ENCODE measurements around the gene EXOSC2. TPM values are rescaled to one million over a fixed set of nuclear protein-coding genes. Genes with fewer than 3 reads are reported as not detected.
A peak's percentile ranks its signal among the peaks of the same experiment; 100 is the strongest.

The EXOSC2 gene
- total RNA-seq, 1 donor from 2014 or later, result 54.5 TPM

DNA sequence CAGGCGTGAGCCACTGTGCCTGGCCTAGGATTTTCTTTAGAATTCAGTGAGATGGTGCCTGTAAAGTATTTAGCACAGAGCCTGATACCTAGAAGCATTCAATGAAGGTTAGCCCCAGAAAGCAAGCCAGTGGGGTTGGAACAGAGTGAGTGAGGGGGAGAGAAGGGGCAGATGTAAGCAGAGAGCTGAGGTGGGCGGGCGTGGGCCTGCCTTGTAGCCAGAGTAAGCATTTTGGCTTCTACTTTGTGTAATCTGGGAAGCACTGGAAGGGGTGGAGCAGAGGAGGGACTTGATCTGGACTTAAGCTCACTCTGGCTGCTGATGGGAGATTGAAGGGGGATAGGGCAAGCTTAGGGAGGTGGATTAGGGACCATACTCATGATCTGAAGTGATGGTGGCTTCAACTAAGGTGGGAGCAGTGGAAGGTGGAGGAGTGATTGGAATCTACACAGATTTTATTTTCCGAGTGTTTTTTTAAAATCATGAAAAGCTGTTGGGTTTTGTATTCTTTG is 2.6 kb downstream of the EXOSC2 start:
- DNase-seq (ENCODE audit: low read depth, low spot score), result no peak

DNA sequence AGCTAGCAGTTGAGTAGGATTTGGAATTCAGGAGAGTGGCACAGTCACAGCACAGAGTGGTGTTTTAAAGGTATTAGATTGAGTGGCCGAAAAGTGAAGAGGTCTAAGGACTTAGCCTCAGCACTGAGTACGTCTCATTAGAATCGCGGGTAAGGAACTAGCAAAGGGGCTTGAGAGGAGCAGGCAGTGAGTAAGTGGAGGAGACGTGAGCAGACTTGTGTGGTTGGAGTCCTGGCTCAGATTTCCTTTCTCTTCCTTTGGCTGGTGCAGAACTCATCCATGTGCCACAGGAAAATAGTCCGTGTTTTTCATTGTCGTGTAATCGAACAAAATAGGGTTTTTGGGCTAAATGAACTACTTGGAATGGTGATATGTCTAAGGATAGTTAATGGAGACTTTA is 3.4 kb downstream of the EXOSC2 start:
- DNase-seq (ENCODE audit: low read depth, low spot score), result no peak

DNA sequence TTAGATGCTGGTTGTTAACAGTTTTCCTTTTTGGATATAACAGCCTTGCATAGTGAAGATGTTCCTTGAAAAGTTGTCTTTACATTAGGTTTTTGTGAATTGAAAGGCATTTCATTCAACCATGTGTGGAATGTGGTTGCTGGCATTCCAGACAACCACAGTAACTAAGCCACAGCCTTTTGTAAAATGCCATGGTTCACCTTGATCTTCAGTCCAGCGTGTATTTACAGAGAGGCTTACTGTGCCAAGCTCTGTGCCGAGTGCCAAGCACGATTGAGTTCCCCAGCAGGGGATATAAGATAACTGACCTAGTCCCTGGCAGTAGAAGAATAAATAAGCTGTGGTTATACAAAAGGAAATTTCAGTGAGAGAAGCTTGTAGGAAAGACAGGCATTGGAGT is 4.9 kb downstream of the EXOSC2 start:
- DNase-seq (ENCODE audit: low read depth, low spot score), result no peak

DNA sequence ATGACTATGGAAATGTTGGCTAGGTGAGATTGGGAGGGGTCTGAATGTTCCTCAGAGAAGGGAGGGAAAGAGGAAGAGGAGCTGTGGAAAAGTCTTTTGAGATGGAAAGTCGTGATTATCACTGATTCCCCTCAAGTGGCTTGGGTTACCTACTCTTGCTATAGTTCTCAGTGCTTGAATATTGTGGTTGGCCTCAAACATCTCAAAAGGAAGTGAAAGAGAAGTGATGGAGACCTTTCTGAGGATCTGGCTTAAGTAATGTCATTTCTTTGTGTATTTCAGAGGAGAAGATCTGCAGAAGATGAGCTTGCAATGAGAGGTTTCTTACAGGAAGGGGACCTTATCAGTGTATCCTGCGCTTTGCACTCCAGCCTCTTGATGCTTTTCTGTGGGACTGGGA is 5.5 kb downstream of the EXOSC2 start:
- DNase-seq (ENCODE audit: low read depth, low spot score), result no peak

DNA sequence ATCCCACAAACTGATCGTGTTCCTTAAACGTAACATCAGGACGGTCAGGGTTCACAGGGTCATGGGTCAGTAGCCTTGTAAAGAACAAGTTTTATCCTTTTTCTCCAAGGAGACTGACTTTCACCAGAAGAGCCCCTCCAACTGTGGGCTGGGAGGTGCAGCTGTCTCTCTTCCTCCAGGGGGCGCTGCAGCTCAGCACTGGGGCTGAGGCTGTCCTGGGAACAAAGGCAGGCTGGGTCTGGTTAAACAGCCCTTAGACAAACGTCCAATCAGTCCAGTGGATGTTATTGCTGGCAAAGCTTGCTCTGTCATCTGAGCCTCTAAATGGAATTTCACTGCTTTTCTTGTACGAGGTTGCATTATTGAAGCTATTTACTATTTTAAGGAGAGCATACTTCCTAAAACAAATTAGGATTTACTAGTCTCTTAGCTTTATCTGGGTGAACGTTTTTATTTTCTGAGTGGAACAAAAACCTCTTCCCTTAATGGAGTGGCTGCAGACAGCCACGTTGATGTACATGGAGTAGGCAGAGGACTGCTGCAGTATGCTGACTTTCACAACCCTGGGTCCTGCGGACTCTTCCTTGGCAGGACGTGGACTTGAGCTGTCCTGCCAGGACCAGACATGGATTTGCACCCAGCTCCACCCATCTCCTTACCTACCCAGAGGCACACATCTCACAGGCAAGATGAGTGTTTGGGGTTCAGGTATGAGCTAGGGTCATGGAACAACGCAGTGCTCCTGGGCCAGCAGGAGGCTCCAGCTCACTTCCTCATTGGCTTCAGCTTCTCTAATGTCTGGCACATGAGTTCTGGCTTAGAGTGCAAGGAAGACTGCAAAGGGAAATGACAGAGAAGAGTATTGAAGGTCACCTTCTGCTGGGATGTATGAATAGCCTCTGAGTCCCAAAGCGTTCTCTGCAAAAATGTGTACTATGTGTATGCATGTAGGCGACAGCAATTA is 7.8 kb downstream of the EXOSC2 start:
- DNase-seq (ENCODE audit: low read depth, low spot score), result peak; percentile 66

DNA sequence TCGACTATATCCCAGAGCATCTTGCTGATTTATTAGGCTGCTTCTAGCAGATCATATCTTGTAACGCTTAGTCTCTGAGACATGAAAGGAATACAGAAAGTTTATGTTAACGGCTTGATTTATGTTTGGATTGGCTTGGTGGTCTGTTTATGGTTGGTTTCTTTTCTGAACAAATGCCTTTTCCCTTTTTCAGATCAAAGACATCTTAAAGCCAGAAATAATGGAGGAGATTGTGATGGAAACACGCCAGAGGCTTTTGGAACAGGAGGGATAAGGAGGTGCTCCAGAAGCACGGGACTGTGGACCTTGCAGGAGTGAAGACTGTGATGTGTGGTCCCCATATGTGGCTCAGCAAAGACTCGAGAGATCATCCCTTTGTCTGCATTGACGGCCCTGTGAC is 9.9 kb downstream of the EXOSC2 start:
- no peak for DNase-seq (ENCODE audit: low read depth, low spot score)

DNA sequence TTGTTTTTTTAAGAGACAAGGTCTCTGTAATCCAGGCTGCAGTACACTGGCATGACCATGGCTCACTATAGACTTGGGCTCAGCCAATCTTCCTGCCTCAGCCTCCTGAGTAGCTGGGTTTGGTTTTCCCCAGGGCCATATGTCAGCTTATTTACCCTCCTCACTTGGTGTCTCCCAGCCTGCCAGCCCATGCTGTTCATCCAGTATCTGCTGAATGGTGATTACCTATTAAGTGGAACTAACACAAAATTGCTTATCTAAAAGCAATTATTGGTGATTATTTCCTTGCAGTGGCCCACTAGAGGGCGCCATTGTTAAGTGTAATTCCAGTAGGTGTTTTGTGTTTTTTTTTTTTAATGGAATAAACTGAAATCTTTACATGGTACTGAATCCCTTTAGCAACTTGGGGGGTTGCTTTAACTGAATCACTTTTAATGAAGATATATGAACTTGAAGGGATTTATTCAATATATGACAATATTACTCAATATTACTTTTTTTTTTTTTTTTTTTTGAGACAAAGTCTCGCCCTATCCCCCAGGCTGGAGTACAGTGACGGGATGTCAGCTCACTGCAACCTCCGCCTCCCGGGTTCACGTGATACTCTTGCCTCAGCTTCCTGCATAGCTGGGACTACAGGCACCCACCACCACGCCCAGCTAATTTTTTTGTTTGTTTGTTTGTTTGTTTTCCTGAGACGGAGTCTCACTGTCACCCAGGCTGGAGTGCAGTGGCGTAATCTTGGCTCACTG is 13.8 kb downstream of the EXOSC2 start:
- no peak for DNase-seq (ENCODE audit: low read depth, low spot score)

DNA sequence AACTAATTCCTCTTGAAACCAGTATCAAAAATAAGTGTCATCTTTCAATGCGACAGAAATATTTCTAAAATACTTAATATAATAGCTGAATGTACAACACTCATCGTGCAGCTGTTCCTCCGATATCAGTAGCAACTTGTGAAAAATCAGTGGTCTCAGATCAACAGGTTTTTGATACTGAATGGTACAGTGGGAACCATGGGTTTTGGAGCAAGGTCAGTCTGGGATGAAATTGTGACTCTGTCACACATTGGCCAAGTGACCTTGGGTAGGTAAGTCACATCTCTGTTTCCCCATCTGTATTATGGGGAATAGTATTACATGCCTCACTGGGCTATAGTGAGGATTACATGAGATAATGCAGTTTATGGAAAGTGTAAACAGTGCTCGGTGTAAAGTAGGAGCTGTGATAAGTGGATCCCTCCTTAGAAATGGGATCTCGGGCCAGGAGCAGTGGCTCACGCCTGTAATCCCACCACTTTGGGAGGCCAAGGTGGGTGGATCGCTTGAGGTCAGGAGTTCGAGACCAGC is 17.3 kb downstream of the EXOSC2 start:
- DNase-seq (ENCODE audit: low read depth, low spot score), result no peak

DNA sequence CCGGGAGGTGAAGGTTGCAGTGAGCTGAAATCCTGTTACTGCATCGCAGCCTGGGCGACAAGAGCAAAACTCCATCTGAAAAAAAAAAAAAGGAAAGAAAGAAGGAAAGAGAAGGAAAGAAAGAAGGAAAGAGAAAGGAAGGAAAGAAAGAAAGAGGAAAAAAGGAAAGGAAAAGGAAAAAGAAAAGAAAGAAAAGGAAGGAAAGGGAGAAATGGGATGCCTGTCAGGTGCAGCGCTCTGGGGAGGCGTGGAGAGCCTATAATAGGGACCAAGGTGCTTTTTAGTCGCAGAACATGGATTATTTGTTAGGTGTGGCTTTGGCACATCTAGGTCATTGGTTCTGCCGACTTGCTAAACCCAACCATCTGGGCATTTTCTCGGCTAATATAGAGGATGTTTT is 17.9 kb downstream of the EXOSC2 start:
- no peak for DNase-seq (ENCODE audit: low read depth, low spot score)

DNA sequence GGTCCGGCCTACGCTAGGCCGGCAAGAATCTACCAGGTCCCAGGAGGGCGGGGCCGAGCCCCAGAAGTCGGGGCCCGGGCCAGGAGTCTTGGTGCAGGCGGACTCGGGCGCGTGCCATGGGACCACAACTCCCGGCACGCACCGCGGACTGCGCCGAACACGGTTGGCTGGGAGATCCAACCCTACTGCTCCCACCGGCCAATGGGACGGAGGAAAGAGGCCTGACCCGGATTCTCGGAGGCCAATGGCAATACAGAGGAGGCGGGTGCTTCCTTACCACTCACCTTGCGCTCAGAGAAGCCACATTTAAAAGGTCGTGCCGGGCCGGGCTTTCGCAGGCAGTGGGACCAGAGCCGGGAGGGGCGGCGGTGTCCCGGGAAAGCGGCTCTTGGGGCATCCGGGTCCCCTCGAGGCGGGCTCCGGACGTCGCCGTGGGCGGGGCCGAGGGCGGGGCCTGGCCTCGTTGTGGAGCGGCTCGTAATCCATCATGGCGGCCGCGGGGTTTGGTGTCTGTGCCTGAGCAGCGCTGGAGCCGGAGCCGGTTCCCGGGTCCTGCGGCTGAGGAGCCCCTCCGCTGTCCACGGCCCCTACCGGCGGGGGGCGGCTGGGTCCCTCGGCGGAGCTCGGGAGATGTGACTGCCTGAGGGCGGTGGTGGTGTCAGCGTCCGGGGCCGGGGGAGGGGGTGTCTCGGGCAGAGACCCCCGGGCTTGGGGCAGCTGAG is 19.1 kb downstream of the EXOSC2 start:
- peak; percentile 94 for DNase-seq (ENCODE audit: low read depth, low spot score)

DNA sequence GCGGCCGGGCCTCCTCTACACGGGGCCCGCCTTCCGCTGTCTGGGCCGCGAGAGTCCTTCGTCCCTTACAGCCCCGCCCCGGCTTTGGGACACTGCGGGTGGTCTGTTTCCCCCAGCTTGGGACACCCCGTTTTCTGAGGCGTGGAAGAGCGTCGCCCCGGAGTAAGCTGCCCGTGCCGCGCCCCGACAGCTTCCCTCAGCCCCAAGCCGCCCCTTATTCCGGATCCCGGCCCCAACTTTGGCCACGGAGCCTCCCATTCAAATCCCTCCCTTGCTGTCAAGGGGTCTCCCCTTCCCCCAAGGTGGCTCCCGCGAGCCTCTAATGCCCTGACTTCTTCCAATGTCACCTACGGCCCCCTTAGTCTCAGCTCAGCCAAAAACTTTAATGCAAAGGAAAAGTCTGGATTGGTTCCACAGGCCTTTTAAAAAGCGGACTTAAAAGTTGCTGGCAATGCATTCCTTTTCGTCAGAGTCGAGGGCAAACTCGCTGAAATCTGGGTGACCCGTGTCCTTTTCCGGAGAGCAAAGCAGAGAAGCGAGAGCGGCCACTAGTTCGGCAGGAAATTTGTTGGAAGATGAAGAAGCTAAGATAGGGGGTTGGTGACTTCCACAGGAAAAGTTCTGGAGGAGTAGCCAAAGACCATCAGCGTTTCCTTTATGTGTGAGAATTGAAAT is 19.8 kb downstream of the EXOSC2 start:
- no peak for DNase-seq (ENCODE audit: low read depth, low spot score)

DNA sequence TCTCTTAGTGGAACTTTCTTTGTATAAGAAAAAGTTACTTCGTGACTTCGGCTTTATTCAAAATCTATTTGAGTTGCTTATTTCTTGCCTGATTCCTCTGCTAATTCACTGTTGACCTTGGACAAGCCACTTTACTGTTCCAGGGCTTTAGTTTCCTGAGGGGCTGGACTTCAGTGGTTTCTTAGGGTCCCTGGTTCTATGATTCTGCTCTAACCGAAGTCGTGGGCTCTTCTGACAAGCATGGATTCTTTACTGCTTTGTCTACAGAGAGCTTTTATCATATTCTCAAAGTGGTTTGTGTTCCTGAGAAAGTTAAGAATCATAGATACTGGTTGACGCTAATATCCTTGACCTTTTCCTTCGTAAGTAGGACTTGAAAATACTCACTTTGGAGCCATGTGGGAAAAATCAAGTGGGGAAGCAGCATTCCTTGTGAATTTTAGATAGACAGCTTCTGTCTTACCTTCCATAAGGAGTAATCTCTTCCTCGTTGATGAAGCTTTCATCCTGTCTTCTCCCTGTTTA is 21.1 kb downstream of the EXOSC2 start:
- no peak for DNase-seq (ENCODE audit: low read depth, low spot score)

DNA sequence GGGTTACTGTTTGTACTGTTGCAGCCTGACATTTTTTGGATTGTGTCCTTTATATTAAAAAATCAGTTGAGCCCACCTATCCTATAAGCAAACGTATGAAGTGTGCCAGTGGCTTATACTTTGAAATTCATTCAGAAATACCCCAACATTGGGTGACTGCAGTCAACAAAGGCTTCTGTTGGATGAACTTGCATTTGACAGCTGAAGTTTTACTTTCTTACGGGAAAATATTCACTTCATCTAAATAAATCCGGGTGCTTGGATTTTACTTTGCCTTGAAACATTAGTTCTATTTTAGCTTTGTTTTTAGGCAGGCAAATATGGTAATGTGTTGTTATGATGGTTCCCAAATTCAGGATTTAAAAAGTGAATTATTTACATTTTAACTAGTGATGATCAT is 21.7 kb downstream of the EXOSC2 start:
- no peak for DNase-seq (ENCODE audit: low read depth, low spot score)

DNA sequence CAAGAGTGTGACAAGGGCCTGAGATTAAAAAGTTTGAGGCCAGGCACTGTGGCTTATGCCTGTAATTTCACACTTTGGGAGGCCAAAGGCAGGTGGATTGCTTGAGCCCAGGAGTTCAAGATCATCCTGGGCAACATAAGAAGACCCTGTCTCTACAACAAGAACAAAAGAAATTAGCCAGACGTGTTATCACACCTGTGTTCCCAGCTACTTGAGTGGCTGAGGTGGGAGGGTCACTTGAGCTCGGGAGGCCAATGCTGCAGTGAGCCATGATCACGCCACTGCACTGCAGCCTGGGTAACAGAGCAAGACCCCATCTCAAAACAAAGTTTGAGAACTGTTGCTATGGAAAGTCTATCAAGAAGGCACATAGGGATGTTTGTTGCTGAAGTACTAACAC is 25.0 kb downstream of the EXOSC2 start:
- DNase-seq (ENCODE audit: low read depth, low spot score), result no peak

DNA sequence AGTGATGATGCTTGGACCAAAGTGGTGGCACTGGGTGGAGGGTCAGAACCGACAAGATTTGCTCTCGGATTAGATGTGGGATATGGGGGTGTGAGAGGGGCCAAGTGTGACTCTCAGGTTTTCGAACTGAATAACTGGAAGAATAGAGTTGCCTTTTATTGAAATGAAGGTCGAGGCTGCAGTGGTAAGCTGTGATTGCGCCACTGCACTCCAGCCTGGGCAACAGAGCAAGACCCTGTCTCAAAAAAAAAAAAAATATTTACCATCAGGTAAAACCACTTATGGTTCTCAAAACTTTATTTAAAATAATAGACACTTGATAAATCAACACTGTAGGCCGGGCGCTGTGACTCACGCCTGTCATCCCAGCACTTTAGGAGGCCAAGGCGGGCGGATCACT is 27.2 kb downstream of the EXOSC2 start:
- DNase-seq (ENCODE audit: low read depth, low spot score), result no peak

DNA sequence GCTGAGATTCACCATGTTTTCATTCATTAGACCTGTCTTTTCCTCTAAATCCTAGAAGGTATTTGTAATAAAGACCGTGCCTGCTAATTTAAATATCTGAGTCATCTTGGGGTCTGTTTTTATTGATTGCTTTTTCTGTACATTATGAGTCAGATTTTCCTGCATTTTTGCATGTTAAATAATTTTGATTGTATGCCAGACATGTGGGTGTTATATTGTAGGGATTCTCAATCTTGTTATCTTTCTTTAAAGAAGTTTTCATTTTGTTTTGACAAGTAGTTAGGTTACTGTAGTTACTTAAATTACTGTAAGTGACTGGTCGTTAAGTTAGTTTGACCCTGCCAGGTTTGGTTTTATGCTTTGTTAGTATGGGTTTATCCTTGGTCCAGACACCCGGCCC is 35.1 kb downstream of the EXOSC2 start:
- DNase-seq (ENCODE audit: low read depth, low spot score), result peak; percentile 33

DNA sequence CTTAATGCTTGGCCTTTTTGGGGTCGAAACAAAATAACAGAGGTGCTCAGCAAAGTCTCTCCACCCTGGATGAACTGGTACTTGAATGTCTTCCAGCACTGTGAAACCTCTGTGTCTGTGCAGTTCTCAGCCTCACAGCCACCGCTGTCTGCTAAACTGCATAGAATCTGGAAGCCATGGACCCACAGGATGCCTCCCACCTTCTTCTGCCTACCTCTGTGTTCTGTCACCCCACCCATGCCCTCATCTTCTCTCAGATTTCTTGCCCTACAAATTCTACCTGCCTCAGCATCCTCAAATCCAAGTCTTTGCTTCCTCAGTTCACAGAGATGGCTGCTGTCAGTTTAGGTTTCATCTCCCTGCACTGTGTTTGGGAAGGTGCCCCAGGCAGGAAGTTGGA is 35.6 kb downstream of the EXOSC2 start:
- no peak for DNase-seq (ENCODE audit: low read depth, low spot score)

DNA sequence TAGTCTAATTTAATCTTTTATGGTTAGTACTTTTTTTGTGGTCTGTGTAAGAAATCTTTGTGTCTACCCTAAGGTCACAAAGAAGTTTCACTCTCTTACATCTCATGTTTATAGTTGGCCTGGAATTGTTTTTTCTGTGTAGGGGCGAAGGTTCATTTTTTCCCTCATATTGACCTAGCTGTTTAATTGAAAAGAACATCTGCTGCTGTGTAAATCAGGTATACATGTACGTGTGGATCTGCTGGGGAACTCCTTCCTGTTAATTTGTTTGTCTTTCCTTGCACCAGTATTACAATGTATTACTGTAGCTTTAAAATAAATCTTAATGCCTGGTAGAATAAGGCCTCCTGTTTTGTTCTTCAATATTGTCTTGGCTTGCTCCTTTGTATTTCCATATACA is 37.8 kb downstream of the EXOSC2 start:
- no peak for DNase-seq (ENCODE audit: low read depth, low spot score)

DNA sequence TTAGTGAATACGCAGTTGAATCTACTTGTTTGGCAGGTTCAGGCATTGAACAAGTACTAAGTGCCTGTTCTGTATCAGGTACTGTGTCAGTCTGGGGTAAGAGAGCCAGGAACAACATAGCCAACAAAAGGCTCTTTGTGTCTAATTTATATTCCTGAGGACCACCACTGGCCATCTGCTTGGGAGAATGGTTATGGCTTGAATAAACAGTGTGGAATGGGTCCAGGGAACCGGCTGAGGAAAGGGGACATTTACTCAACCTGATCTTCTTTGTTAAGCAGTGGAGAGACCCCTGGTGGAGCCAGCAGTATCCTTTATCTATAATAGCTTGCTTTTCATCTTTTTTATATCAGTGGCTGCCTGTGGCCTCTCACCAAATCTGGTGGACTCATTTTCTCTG is 38.6 kb downstream of the EXOSC2 start:
- DNase-seq (ENCODE audit: low read depth, low spot score), result no peak

DNA sequence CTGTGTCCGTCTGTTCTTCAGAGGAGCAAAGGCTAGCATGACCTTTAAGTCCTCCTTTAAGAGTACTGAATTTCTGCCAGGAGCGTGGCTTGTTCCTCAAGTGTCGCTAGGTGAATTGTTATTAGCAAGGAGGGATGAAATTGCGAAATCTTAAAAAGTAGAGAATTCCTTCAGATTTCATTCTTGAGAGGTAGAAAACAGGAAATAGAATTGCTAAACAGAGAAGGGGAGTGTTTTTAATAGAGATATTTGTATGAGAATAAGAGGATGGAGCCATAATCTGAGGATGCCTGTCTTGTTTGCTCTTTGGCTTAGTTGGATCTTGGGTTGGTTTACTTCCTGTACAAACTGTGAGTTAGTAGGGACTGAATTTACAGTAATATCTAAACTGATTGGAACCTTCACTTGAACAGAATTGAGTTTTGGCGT is 39.2 kb downstream of the EXOSC2 start:
- DNase-seq (ENCODE audit: low read depth, low spot score), result no peak

DNA sequence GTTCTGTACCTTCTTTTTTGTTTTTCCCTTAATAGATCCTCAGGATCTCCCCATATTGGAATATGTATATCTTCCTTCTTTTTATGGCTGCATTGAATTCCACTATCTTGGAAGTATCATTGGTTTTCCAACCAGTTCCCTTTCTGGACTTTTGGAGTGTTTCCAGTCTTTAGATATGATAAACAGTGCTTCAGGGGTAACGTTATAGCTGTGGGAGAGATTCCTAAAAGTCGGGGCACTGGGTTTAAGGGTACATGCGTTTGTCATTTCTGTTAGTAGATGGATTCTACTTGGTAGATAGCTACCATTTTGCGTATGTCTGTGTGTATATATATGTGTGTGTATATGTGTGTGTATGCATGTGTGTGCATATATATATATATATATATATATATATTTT is 42.0 kb downstream of the EXOSC2 start:
- no peak for DNase-seq (ENCODE audit: low read depth, low spot score)
